Spleen (tissue), 7 donors: ENCODE data around the gene RNGTT.

Experiments used
- CTCF ChIP-seq, 11 experiments: fragments of 200-600 bp in 7 of 11; fragments of 450-650 bp in 4 of 11; sonication (generic) in 4 of 11; IDR thresholded peaks in 8 of 11; conservative IDR thresholded peaks in 3 of 11; 1 replicate in 7 of 11; 2 replicates in 4 of 11; pipeline versions ENCODE4 v1.4.0 to v1.8.0; 2016 to 2021; ENCODE audit warnings: antibody characterized with exemption in 11 of 11, inconsistent platforms in 4 of 11, mild to moderate bottlenecking in 1 of 11
- POLR2AphosphoS5 ChIP-seq, 3 donors: sonication (generic); formaldehyde crosslinking; IDR thresholded peaks; one replicate each; pipeline ENCODE4 v1.5.1; 2017; ENCODE audit warnings: antibody characterized with exemption in 3 of 3
- donor health status: DM: no; HTN: no; CAD: no; lungs with moderate emphysema.
- donor health status: DM: no; HTN: no; CAD: no.
- donor health status: DM: no; HTN: no; CAD: no.

- TF ChIP-seq CTCF (IDR thresholded peaks at IDR 0.05 in 8 of 11, conservative IDR thresholded peaks at IDR 0.05 in 3 of 11): no peak
- TF ChIP-seq POLR2AphosphoS5 (IDR thresholded peaks at IDR 0.05): no peak
These were observed 390.8 kb downstream of the RNGTT start for GRCh38 chr6:88572449-88573139.
